Measurements from ENCODE around the gene C8B. TPM values are rescaled to one million over a fixed set of nuclear protein-coding genes. Genes with fewer than 3 reads are reported as not detected.

Gene C8B
- total RNA-seq, 1 experiment from 2014 or later, result 0.10 TPM

DNA sequence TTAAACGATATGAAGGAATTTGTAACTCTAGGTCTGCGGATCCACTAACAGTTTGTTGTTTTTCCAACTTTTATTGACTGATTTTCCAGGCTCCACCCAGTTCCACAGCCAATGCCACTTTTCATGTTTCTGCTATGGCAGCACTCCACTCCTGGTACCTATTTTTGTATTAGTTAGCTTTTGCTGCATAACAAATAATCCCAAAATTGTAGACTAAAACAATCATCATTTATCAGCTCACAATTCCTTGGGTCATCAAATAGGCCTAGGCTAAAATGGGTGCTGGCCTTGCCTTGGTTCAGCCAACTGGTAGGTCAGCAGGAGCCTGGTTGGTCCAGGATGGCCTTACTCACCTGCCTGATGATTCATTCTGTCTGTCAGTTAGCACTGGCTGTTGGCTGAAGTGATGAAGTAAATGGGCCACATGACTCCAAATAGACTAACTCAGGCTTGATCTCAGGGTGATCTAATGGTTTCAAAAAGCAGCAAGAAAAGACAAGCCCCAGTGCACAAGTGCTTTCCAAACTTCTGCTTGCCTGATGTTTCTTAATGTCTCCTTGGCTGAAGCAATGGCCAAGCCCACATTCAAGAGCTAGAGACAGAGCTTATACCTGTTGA, 3.2 kb upstream of the C8B start:
- no peaks in the 10 kb centered on the region for H3K4me1 ChIP-seq (ENCODE audit: control insufficient read depth in 1 of 2, insufficient read depth in 2 of 2, low read length in 2 of 2)
- BruUV-seq (replicated peaks), result no TSS peak
- ChIA-PET RAD21 (ENCODE audit: low non-redundant PET in 1 of 2, low total read pairs in 2 of 2, uncharacterized antibody in 2 of 2, unreplicated experiment in 2 of 2) (no interaction called here), POLR2A (no interaction called here), CTCF (interaction anchor here (1.8 kb wide), 1 partner anchor 137 kb away, joined by 10 read pairs; no protein-coding TSS in a partner anchor)
- no peak overlapping the region for H3K27ac ChIP-seq (ENCODE audit: low read depth, low read length)
- no peaks in the 10 kb centered on the region for H3K9me2 ChIP-seq (ENCODE audit: insufficient read depth)
- TF ChIP-seq SIN3A (IDR thresholded peaks at IDR 0.05; ENCODE audit: low read depth) (no peak), JUND (IDR thresholded peaks at IDR 0.05) (no peak), ELF1 (IDR thresholded peaks at IDR 0.05; ENCODE audit: borderline replicate concordance, low read depth) (no peak), POLR2A (IDR thresholded peaks at IDR 0.05; ENCODE audit: borderline replicate concordance, extremely low read depth, insufficient read depth, insufficient read length) (no peak), CEBPB (IDR thresholded peaks at IDR 0.05; ENCODE audit: low read depth) (no peak), EGR1 (IDR thresholded peaks at IDR 0.05; ENCODE audit: low read depth) (no peak), ZNF274 (IDR thresholded peaks at IDR 0.05; ENCODE audit: low read depth, low read length) (no peak), EZH2 (IDR thresholded peaks at IDR 0.05) (no peak)
- TF ChIP-seq, protein P1, sequence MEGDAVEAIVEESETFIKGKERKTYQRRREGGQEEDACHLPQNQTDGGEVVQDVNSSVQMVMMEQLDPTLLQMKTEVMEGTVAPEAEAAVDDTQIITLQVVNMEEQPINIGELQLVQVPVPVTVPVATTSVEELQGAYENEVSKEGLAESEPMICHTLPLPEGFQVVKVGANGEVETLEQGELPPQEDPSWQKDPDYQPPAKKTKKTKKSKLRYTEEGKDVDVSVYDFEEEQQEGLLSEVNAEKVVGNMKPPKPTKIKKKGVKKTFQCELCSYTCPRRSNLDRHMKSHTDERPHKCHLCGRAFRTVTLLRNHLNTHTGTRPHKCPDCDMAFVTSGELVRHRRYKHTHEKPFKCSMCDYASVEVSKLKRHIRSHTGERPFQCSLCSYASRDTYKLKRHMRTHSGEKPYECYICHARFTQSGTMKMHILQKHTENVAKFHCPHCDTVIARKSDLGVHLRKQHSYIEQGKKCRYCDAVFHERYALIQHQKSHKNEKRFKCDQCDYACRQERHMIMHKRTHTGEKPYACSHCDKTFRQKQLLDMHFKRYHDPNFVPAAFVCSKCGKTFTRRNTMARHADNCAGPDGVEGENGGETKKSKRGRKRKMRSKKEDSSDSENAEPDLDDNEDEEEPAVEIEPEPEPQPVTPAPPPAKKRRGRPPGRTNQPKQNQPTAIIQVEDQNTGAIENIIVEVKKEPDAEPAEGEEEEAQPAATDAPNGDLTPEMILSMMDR (IDR thresholded peaks at IDR 0.05 in 2 of 3, conservative IDR thresholded peaks at IDR 0.05 in 1 of 3; ENCODE audit: borderline replicate concordance in 1 of 3, insufficient read depth in 1 of 3, low read depth in 2 of 3, low read length in 2 of 3), result no peak
- TF ChIP-seq, protein P2, sequence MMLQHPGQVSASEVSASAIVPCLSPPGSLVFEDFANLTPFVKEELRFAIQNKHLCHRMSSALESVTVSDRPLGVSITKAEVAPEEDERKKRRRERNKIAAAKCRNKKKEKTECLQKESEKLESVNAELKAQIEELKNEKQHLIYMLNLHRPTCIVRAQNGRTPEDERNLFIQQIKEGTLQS (IDR thresholded peaks at IDR 0.05), result no peak
- no peaks in the 10 kb centered on the region for H3K79me2 ChIP-seq (ENCODE audit: insufficient read depth, low read length)
- no peak overlapping the region for H2AFZ ChIP-seq (ENCODE audit: low read depth, low read length, poor library complexity, severe bottlenecking)
- H4K20me1 ChIP-seq (ENCODE audit: insufficient read depth), result no peaks in the 10 kb centered on the region
- H3K9ac ChIP-seq (ENCODE audit: low read length), result no peak overlapping the region
- DNase-seq (ENCODE audit: low read depth, low spot score), result no peak
- no peaks in the 10 kb centered on the region for H3K36me3 ChIP-seq (ENCODE audit: control insufficient read depth in 1 of 2, insufficient read depth in 2 of 2, low read length in 2 of 2)
- H3K9me3 ChIP-seq (ENCODE audit: control insufficient read depth in 1 of 2, insufficient read depth in 1 of 2, low read depth in 1 of 2, low read length in 2 of 2), result no peaks in the 10 kb centered on the region
- ATAC-seq, result no peak
- no peak overlapping the region for H3K4me3 ChIP-seq (replicated peaks in 1 of 2; ENCODE audit: low read depth in 1 of 2, low read length in 2 of 2)
- intact Hi-C loops (cut with micrococcal nuclease), result loop anchor here (1.0 to 10.0 kb wide), 2 partner anchors 137 to 1684 kb away; no protein-coding TSS in a partner anchor
- H3K4me2 ChIP-seq (ENCODE audit: low read length), result no peak overlapping the region
- peaks cover 8% of the 10 kb centered on the region; the same call in 1 of the 2 replicates for H3K27me3 ChIP-seq (ENCODE audit: insufficient read depth, low read length)
